HG03095 (cell line): ENCODE measurements around the gene VENTX.

Experiments
- ATAC-seq: cut with Tn5 transposase; IDR thresholded peaks from one replicate; pipeline ENCODE4 v1.9.1; 2021; ENCODE audit warnings: moderate library complexity; ENCODE audit not compliant: unreplicated experiment

The VENTX gene

GRCh38 chr10:133270773-133271297, 33.2 kb downstream of the VENTX start:
- no peak for ATAC-seq

GRCh38 chr10:133271521-133272300, 34.1 kb downstream of the VENTX start:
- no peak for ATAC-seq

- ATAC-seq, result no peak
These were observed 34.8 kb downstream of the VENTX start for GRCh38 chr10:133272301-133272963.

- no peak for ATAC-seq
These were observed 35.3 kb downstream of the VENTX start for GRCh38 chr10:133272964-133273420.

GRCh38 chr10:133273534-133274143, 36.0 kb downstream of the VENTX start:
- ATAC-seq, result no peak

GRCh38 chr10:133274751-133275683, 37.4 kb downstream of the VENTX start:
- ATAC-seq, result peak; percentile 45

- ATAC-seq, result peak; percentile 33
These were observed 38.0 kb downstream of the VENTX start for GRCh38 chr10:133275684-133276092.

GRCh38 chr10:133276100-133276434, 38.4 kb downstream of the VENTX start:
- no peak for ATAC-seq

GRCh38 chr10:133276435-133277201, 39.0 kb downstream of the VENTX start, which contains the start of gene ADAM8:
TSS of gene ADAM8 (minus strand) at chr10:133276868. CDS start at chr10:133276817, 51 bp downstream.
- peak; percentile 50 for ATAC-seq

- ATAC-seq, result no peak
These were observed 39.8 kb downstream of the VENTX start for GRCh38 chr10:133277277-133277992.

- no peak for ATAC-seq
These were observed 40.4 kb downstream of the VENTX start for GRCh38 chr10:133277993-133278576.

GRCh38 chr10:133278577-133279265, 41.1 kb downstream of the VENTX start:
- peak; percentile 36 for ATAC-seq

- no peak for ATAC-seq
These were observed 41.9 kb downstream of the VENTX start for GRCh38 chr10:133279326-133280226.

- ATAC-seq, result no peak
These were observed 42.9 kb downstream of the VENTX start for GRCh38 chr10:133280391-133281059.

GRCh38 chr10:133281084-133281483, 43.4 kb downstream of the VENTX start:
- no peak for ATAC-seq

GRCh38 chr10:133281628-133282372, 44.1 kb downstream of the VENTX start:
- no peak for ATAC-seq
